Liver (tissue), 9 donors: ENCODE results near the gene ADAMTS5. TPM values are rescaled to one million over a fixed set of nuclear protein-coding genes. Genes with fewer than 3 reads are reported as not detected.

Experiments used
- DNase-seq: peaks from one replicate; pipeline ENCODE4 v3.0.0-alpha.2; 2017; ENCODE audit warnings: low spot score
- H3K27ac ChIP-seq, 2 donors: one replicate each; pipeline ENCODE4 v1.7.0; 2013; ENCODE audit warnings: inconsistent platforms in 2 of 2, low read length in 2 of 2, control low read depth in 1 of 2, low read depth in 1 of 2, mild to moderate bottlenecking in 1 of 2
- H3K27me3 ChIP-seq, 4 donors: one replicate each; pipeline versions ENCODE4 v1.6.1 to v1.7.0; 2013; ENCODE audit warnings: low read length in 3 of 4, inconsistent platforms in 1 of 4, mild to moderate bottlenecking in 1 of 4, moderate library complexity in 1 of 4; ENCODE audit not compliant: control insufficient read depth in 4 of 4, insufficient read depth in 4 of 4
- H3K36me3 ChIP-seq, 4 donors: one replicate each; pipeline versions ENCODE4 v1.6.1 to v1.7.0; 2013; ENCODE audit warnings: low read length in 3 of 4, mild to moderate bottlenecking in 3 of 4, low read depth in 1 of 4, moderate library complexity in 1 of 4; ENCODE audit not compliant: control insufficient read depth in 4 of 4, insufficient read depth in 3 of 4
- H3K4me1 ChIP-seq, 4 donors: one replicate each; pipeline versions ENCODE4 v1.6.1 to v1.7.0; 2013; ENCODE audit warnings: low read length in 3 of 4, mild to moderate bottlenecking in 3 of 4, moderate library complexity in 1 of 4; ENCODE audit not compliant: control insufficient read depth in 4 of 4, insufficient read depth in 4 of 4
- H3K4me3 ChIP-seq, 3 donors: one replicate each; pipeline versions ENCODE4 v1.6.1 to v1.7.0; 2013; ENCODE audit warnings: low read length in 3 of 3, control low read depth in 1 of 3, low read depth in 1 of 3, mild to moderate bottlenecking in 1 of 3
- H3K9ac ChIP-seq, 2 donors: one replicate each; pipeline ENCODE4 v1.7.0; 2013; ENCODE audit warnings: low read length in 2 of 2, mild to moderate bottlenecking in 2 of 2, moderate library complexity in 2 of 2, control low read depth in 1 of 2, low read depth in 1 of 2
- H3K9me3 ChIP-seq, 4 donors: one replicate each; pipeline versions ENCODE4 v1.6.1 to v1.7.0; 2013; ENCODE audit warnings: low read length in 3 of 4; ENCODE audit not compliant: control insufficient read depth in 4 of 4
- ATF3 ChIP-seq: IDR thresholded peaks from 2 replicates; pipeline ENCODE4 v1.6.1; 2016; ENCODE audit warnings: antibody characterized with exemption
- EGR1 ChIP-seq, 2 donors: IDR thresholded peaks; 2 replicates each; pipeline ENCODE4 v1.6.1; 2016 to 2018; ENCODE audit warnings: antibody characterized with exemption in 2 of 2, low read depth in 2 of 2
- FOXA1 ChIP-seq: IDR thresholded peaks from 2 replicates; pipeline ENCODE4 v1.6.1; 2016; ENCODE audit warnings: antibody characterized with exemption
- FOXA2 ChIP-seq: IDR thresholded peaks from 2 replicates; pipeline ENCODE4 v1.6.1; 2016; ENCODE audit warnings: antibody characterized with exemption
- GABPA ChIP-seq, 2 donors: IDR thresholded peaks in 1 of 2; conservative IDR thresholded peaks in 1 of 2; 2 replicates each; pipeline ENCODE4 v1.6.1; 2016; ENCODE audit warnings: antibody characterized with exemption in 2 of 2, mild to moderate bottlenecking in 1 of 2, moderate library complexity in 1 of 2
- HNF4A ChIP-seq, 2 donors: conservative IDR thresholded peaks; 2 replicates each; pipeline ENCODE4 v1.6.1; 2016; ENCODE audit warnings: antibody characterized with exemption in 2 of 2, mild to moderate bottlenecking in 2 of 2
- HNF4G ChIP-seq: IDR thresholded peaks from 2 replicates; pipeline ENCODE4 v1.6.1; 2016; ENCODE audit warnings: antibody characterized with exemption
- JUND ChIP-seq, 2 donors: IDR thresholded peaks; 2 replicates each; pipeline ENCODE4 v1.6.1; 2016; ENCODE audit warnings: antibody characterized with exemption in 2 of 2
- NR2F2 ChIP-seq: IDR thresholded peaks from 2 replicates; pipeline ENCODE4 v1.6.1; 2016; ENCODE audit warnings: antibody characterized with exemption
- RAD21 ChIP-seq, 2 donors: IDR thresholded peaks; 2 replicates each; pipeline ENCODE4 v1.6.1; 2016; ENCODE audit warnings: antibody characterized with exemption in 2 of 2, mild to moderate bottlenecking in 2 of 2
- RXRA ChIP-seq, 2 donors: IDR thresholded peaks; 2 replicates each; pipeline ENCODE4 v1.6.1; 2017 to 2018; ENCODE audit warnings: antibody characterized with exemption in 2 of 2, mild to moderate bottlenecking in 1 of 2
- SP1 ChIP-seq: IDR thresholded peaks from 2 replicates; pipeline ENCODE4 v1.6.1; 2018; ENCODE audit warnings: antibody characterized with exemption, mild to moderate bottlenecking
- TAF1 ChIP-seq: conservative IDR thresholded peaks from 2 replicates; pipeline ENCODE4 v1.6.1; 2016; ENCODE audit warnings: antibody characterized with exemption, mild to moderate bottlenecking
- YY1 ChIP-seq: IDR thresholded peaks from 2 replicates; pipeline ENCODE4 v1.6.1; 2016; ENCODE audit warnings: antibody characterized with exemption, mild to moderate bottlenecking
- ZBTB33 ChIP-seq: IDR thresholded peaks from 2 replicates; pipeline ENCODE4 v1.6.1; 2016; ENCODE audit warnings: antibody characterized with exemption
- WGBS: extraction: QIAGEN DNeasy Blood & Tissue Kit; methylation state at CpG from one replicate; pipeline ENCODE4 v1.1.7; 2013; 5-methylcytosine and 5-hydroxymethylcytosine counted together
- polyA plus RNA-seq, 2 donors: library from polyadenylated mRNA; stranded (reverse) in 1 of 2; unstranded in 1 of 2; fragments of 200-250 nt in 1 of 2; fragments of >200 nt in 1 of 2; fragmentation: Nextera tagmentation in 1 of 2; extraction: Ambion mirVana in 1 of 2; gene quantifications; one replicate each; pipeline versions ENCODE4 v1.2.1 to v1.2.3, GENCODE V29; 2013 to 2015
- total RNA-seq, 2 donors: library from RNA; depleted of rRNA; stranded (reverse); fragments of >200 nt; gene quantifications; one replicate each; pipeline ENCODE4 v1.2.3, GENCODE V29; 2014
- TF ChIP-seq, protein P1 (sequence below): IDR thresholded peaks from 2 replicates; pipeline ENCODE4 v1.6.1; 2016; ENCODE audit warnings: antibody characterized with exemption, mild to moderate bottlenecking
- TF ChIP-seq, protein P2 (sequence below): IDR thresholded peaks from 2 replicates; pipeline ENCODE4 v1.6.1; 2016; ENCODE audit warnings: antibody characterized with exemption
- TF ChIP-seq, protein P3 (sequence below): fragments of 150-350 bp; IDR thresholded peaks from 2 replicates; pipeline ENCODE4 v1.5.1; 2017; ENCODE audit warnings: improper control_type of control experiment, low read depth, low read length; ENCODE audit not compliant: missing input control
- donor health status: healthy.
- donor health status: healthy.
- donor health status: healthy.
- donor health status: healthy.
- donor health status: healthy.

ADAMTS5 gene
- total and polyA plus RNA-seq, 4 donors, result 0.43 to 2.5 (median 0.70) TPM

GRCh38 chr21:26956813-26957212, 10.1 kb downstream of the ADAMTS5 start:
- DNase-seq, result no peak
- Histone ChIP-seq H3K9me3 (no peaks in the 10 kb centered on the region), H3K4me3 (no peak overlapping the region), H3K27me3 (no peaks in the 10 kb centered on the region), H3K4me1 (peaks cover 0 to 10% (median 4%) of the 10 kb centered on the region in 4 donors), H3K9ac (no peak overlapping the region), H3K27ac (no peak overlapping the region), H3K36me3 (no peaks in the 10 kb centered on the region)
- WGBS, result 82% methylated on average over 3 of the region's 3 CpGs
- TF ChIP-seq GABPA (IDR thresholded peaks at IDR 0.05 in 1 of 2, conservative IDR thresholded peaks at IDR 0.05 in 1 of 2) (no peak), FOXA2 (no peak), NR2F2 (no peak), JUND (IDR thresholded peaks at IDR 0.05) (no peak), YY1 (no peak), HNF4A (conservative IDR thresholded peaks at IDR 0.05) (no peak), TAF1 (no peak), ATF3 (no peak), RAD21 (IDR thresholded peaks at IDR 0.05) (no peak), RXRA (IDR thresholded peaks at IDR 0.05) (no peak), SP1 (no peak), ZBTB33 (no peak), HNF4G (no peak), EGR1 (IDR thresholded peaks at IDR 0.05; ENCODE audit: low read depth in 2 of 2) (no peak), FOXA1 (no peak)
- TF ChIP-seq, protein P1, sequence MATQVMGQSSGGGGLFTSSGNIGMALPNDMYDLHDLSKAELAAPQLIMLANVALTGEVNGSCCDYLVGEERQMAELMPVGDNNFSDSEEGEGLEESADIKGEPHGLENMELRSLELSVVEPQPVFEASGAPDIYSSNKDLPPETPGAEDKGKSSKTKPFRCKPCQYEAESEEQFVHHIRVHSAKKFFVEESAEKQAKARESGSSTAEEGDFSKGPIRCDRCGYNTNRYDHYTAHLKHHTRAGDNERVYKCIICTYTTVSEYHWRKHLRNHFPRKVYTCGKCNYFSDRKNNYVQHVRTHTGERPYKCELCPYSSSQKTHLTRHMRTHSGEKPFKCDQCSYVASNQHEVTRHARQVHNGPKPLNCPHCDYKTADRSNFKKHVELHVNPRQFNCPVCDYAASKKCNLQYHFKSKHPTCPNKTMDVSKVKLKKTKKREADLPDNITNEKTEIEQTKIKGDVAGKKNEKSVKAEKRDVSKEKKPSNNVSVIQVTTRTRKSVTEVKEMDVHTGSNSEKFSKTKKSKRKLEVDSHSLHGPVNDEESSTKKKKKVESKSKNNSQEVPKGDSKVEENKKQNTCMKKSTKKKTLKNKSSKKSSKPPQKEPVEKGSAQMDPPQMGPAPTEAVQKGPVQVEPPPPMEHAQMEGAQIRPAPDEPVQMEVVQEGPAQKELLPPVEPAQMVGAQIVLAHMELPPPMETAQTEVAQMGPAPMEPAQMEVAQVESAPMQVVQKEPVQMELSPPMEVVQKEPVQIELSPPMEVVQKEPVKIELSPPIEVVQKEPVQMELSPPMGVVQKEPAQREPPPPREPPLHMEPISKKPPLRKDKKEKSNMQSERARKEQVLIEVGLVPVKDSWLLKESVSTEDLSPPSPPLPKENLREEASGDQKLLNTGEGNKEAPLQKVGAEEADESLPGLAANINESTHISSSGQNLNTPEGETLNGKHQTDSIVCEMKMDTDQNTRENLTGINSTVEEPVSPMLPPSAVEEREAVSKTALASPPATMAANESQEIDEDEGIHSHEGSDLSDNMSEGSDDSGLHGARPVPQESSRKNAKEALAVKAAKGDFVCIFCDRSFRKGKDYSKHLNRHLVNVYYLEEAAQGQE, result no peak
- TF ChIP-seq, protein P2, sequence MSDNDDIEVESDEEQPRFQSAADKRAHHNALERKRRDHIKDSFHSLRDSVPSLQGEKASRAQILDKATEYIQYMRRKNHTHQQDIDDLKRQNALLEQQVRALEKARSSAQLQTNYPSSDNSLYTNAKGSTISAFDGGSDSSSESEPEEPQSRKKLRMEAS, result no peak
- TF ChIP-seq, protein P3, sequence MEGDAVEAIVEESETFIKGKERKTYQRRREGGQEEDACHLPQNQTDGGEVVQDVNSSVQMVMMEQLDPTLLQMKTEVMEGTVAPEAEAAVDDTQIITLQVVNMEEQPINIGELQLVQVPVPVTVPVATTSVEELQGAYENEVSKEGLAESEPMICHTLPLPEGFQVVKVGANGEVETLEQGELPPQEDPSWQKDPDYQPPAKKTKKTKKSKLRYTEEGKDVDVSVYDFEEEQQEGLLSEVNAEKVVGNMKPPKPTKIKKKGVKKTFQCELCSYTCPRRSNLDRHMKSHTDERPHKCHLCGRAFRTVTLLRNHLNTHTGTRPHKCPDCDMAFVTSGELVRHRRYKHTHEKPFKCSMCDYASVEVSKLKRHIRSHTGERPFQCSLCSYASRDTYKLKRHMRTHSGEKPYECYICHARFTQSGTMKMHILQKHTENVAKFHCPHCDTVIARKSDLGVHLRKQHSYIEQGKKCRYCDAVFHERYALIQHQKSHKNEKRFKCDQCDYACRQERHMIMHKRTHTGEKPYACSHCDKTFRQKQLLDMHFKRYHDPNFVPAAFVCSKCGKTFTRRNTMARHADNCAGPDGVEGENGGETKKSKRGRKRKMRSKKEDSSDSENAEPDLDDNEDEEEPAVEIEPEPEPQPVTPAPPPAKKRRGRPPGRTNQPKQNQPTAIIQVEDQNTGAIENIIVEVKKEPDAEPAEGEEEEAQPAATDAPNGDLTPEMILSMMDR, result no peak
